ENCODE data around the gene FOS.
"Not testable (repeated sequence)": the region's sequence is repeated elsewhere in the genome, so short reads cannot be mapped to it uniquely, and the experiment has no call there.

The FOS gene

DNA sequence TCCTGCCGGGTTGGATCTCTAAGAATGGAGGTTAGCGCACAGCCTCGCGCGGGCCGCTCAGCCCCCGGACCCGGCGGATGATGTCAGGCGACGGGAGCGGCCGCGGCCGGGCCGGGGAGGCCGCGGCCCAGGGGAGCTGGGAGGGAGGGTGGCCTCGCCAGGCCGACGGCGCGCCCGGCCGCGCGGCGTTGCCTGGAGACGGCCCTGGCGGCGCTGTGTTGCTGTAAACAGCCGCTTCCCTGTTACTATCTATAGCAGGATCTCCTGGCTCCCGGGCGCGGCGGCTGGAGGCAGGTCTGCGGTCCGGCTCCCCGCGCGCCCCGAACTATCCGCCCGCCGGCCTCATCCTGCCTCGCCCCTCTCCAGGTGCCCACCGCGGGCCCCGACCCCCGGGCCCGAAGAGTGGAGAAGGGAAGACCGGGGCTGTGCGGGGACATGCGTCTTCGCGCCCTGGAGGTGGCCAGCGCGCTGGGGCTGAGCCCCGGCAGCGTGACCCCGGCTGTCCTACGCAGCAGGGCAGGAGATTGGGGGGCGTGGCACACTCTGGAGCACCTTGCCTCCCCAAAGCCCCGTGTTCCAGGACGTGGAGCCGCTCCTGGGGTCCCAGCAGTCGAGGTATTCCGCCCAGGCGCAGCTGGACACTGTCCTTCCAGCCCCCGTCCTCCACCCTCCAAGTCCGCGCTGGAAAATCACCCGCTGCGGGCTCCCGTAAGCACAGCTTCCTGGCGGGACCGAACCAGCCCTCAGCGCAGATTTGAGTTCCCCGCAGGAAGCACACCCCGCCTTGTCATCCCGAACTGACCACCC, 1.4 kb upstream of the FOS start:
- no peak for DNase-seq (ENCODE audit: low read depth)

GRCh38 chr14:75277815-75278421, 710 bp upstream of the FOS start:
- no peak for DNase-seq (ENCODE audit: low read depth)

- no peak for DNase-seq (ENCODE audit: low read depth)
Observed at GRCh38 chr14:75279153-75279762, 630 bp downstream of the FOS start.

- no peak for DNase-seq (ENCODE audit: low read depth)
Observed at GRCh38 chr14:75279763-75280290, 1.2 kb downstream of the FOS start.

DNA sequence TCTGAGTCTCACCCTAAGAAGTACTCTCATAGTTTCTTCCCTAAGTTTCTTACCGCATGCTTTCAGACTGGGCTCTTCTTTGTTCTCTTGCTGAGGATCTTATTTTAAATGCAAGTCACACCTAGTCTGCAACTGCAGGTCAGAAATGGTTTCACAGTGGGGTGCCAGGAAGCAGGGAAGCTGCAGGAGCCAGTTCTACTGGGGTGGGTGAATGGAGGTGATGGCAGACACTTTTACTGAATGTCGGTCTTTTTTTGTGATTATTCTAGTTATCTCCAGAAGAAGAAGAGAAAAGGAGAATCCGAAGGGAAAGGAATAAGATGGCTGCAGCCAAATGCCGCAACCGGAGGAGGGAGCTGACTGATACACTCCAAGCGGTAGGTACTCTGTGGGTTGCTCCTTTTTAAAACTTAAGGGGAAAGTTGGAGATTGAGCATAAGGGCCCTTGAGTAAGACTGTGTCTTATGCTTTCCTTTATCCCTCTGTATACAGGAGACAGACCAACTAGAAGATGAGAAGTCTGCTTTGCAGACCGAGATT, 1.7 kb downstream of the FOS start:
- DNase-seq (ENCODE audit: low read depth): no peak

DNA sequence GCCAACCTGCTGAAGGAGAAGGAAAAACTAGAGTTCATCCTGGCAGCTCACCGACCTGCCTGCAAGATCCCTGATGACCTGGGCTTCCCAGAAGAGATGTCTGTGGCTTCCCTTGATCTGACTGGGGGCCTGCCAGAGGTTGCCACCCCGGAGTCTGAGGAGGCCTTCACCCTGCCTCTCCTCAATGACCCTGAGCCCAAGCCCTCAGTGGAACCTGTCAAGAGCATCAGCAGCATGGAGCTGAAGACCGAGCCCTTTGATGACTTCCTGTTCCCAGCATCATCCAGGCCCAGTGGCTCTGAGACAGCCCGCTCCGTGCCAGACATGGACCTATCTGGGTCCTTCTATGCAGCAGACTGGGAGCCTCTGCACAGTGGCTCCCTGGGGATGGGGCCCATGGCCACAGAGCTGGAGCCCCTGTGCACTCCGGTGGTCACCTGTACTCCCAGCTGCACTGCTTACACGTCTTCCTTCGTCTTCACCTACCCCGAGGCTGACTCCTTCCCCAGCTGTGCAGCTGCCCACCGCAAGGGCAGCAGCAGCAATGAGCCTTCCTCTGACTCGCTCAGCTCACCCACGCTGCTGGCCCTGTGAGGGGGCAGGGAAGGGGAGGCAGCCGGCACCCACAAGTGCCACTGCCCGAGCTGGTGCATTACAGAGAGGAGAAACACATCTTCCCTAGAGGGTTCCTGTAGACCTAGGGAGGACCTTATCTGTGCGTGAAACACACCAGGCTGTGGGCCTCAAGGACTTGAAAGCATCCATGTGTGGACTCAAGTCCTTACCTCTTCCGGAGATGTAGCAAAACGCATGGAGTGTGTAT, 2.4 kb downstream of the FOS start:
- DNase-seq (ENCODE audit: low read depth): no peak

GRCh38 chr14:75281654-75282019, 3.0 kb downstream of the FOS start:
- DNase-seq (ENCODE audit: low read depth): no peak

DNA sequence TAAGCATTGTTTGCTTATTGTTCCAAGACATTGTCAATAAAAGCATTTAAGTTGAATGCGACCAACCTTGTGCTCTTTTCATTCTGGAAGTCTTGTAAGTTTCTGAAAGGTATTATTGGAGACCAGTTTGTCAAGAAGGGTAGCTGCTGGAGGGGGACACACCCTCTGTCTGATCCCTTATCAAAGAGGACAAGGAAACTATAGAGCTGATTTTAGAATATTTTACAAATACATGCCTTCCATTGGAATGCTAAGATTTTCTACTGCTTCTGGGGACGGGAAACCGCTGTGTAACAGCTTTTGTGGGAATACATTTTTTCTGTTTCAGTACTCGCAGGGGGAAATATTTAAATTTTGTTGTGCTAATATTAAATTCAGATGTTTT, 3.5 kb downstream of the FOS start:
- DNase-seq (ENCODE audit: low read depth): no peak

GRCh38 chr14:75282555-75283161, 4.0 kb downstream of the FOS start:
- DNase-seq (ENCODE audit: low read depth): not testable (repeated sequence)

DNA sequence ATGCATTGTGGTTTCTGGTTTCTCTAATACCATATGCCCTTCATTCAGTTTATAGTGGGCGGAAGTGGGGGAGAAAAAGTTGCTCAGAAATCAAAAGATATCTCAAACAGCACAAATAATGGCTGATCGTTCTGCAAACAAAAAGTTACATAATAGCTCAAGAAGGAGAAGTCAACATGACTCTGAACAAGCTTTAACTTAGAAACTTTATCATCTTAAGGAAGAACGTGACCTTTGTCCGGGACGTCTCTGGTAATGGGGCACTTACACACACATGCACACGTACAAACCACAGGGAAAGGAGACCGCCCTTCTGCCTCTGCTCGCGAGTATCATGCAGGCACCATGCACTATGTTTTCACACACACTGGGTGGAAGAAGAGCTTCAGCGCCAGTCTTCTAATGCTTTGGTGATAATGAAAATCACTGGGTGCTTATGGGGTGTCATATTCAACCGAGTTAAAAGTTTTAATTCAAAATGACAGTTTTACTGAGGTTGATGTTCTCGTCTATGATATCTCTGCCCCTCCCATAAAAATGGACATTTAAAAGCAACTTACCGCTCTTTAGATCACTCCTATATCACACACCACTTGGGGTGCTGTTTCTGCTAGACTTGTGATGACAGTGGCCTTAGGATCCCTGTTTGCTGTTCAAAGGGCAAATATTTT, 4.7 kb downstream of the FOS start:
- DNase-seq (ENCODE audit: low read depth): no peak

- DNase-seq (ENCODE audit: low read depth): no peak
Observed at GRCh38 chr14:75283833-75284563, 5.4 kb downstream of the FOS start.

GRCh38 chr14:75285331-75285730, 6.7 kb downstream of the FOS start:
- DNase-seq (ENCODE audit: low read depth): no peak

- no peak for DNase-seq (ENCODE audit: low read depth)
Observed at GRCh38 chr14:75286313-75286712, 7.7 kb downstream of the FOS start.

GRCh38 chr14:75289840-75290388, 11.3 kb downstream of the FOS start:
- no peak for DNase-seq (ENCODE audit: low read depth)

GRCh38 chr14:75290851-75291250, 12.2 kb downstream of the FOS start:
- no peak for DNase-seq (ENCODE audit: low read depth)

- DNase-seq (ENCODE audit: low read depth): no peak
Observed at GRCh38 chr14:75291331-75291730, 12.7 kb downstream of the FOS start.

GRCh38 chr14:75292101-75292563, 13.5 kb downstream of the FOS start:
- no peak for DNase-seq (ENCODE audit: low read depth)

- no peak for DNase-seq (ENCODE audit: low read depth)
Observed at GRCh38 chr14:75292886-75293285, 14.3 kb downstream of the FOS start.

DNA sequence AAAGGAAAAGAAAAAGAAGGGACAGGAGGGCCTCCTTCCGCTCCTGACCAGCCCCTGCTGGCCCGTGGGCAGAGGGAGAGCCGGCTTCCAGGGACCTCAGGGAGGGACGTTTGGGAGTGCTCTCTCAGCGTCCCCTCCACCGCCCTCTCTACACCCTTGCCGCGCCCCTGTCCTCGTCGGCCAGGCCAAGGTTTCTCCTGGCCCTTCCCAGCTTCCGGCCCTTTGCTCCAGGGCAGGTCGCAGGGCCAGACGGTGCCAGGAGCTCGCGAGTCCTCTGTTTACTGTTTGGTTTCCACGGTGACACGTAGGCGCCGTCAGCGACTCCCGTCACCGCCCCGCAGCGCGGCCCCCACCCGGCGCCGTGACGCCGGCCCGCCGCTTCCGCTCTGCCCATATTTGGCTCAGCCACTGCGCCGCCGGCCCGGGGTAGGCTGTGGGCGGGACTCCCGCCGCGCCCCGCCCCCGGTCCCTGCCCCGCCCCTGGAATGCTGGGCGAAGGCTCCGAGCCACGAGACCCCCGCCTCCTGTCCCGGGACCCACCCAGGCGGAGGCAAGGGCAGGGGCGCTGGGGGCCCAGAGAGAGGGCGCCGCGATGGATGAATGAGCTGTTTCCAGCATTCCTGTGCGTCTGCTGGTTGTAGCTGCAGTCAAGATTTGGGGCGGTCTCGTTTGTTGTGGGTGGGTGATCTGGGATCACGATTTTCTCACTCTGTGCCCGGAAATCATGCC, 15.5 kb downstream of the FOS start:
- peak; percentile 89 for DNase-seq (ENCODE audit: low read depth)

Measured in activated gamma-delta T cell treated with anti-CD3 and anti-CD28 coated beads, Interleukin-2, amount 50 U/mL, for 16 hours (primary cell).